GM12878 (cell line): ENCODE results near the gene NXNL1. TPM values are rescaled to one million over a fixed set of nuclear protein-coding genes. Genes with fewer than 3 reads are reported as not detected.

ENCODE experiments used
- IKZF1 ChIP-seq: fragments of 450-650 bp; conservative IDR thresholded peaks from 2 replicates; pipeline ENCODE4 v1.6.1; 2017; ENCODE audit warnings: antibody characterized with exemption, mild to moderate bottlenecking
- LARP7 ChIP-seq: fragments of 450-650 bp; IDR thresholded peaks from 2 replicates; pipeline ENCODE4 v1.6.1; 2017; ENCODE audit warnings: mild to moderate bottlenecking
- PAX5 ChIP-seq: IDR thresholded peaks from 2 replicates; pipeline ENCODE4 v1.6.1; 2011; ENCODE audit warnings: low read depth, low read length, borderline replicate concordance
- RB1 ChIP-seq: fragments of 450-650 bp; formaldehyde crosslinking; IDR thresholded peaks from 2 replicates; pipeline ENCODE4 v1.6.1; 2017; ENCODE audit warnings: mild to moderate bottlenecking, borderline replicate concordance
- RELA ChIP-seq: fragments of 450-650 bp; IDR thresholded peaks from 2 replicates; pipeline ENCODE4 v1.8.0; 2014; ENCODE audit warnings: borderline replicate concordance; ENCODE audit not compliant: partially characterized antibody
- RUNX3 ChIP-seq: IDR thresholded peaks from 2 replicates; pipeline ENCODE4 v1.6.1; 2012; ENCODE audit warnings: low read length, inconsistent platforms
- STAT1 ChIP-seq: fragments of 450-650 bp; conservative IDR thresholded peaks from 2 replicates; pipeline ENCODE4 v1.6.1; 2014; ENCODE audit warnings: antibody characterized with exemption, mild to moderate bottlenecking
- YBX1 ChIP-seq: fragments of 450-650 bp; IDR thresholded peaks from 2 replicates; pipeline ENCODE4 v1.6.1; 2016; ENCODE audit warnings: antibody characterized with exemption
- ZSCAN29 ChIP-seq: fragments of 450-650 bp; IDR thresholded peaks from 2 replicates; pipeline ENCODE4 v1.6.1; 2017; ENCODE audit warnings: mild to moderate bottlenecking, moderate library complexity
- polyA plus RNA-seq, 11 experiments: library from polyadenylated mRNA; depleted of rRNA in 4 of 11; unstranded in 6 of 11; stranded (reverse) in 5 of 11; fragments of >200 nt; fragmentation: Nextera tagmentation in 4 of 11; fragmentation: Illumina TruSeq in 1 of 11; extraction: Ambion mirVana in 4 of 11; extraction: Trizol in 1 of 11; gene quantifications; 1 replicate in 1 of 11; 2 replicates in 10 of 11; pipeline versions ENCODE4 v1.2.1 to v1.2.3, GENCODE V29; 2011 to 2016; ENCODE audit warnings: inconsistent platforms in 2 of 11, missing spikeins in 2 of 11, low read depth in 1 of 11
- total RNA-seq, 4 experiments: library from RNA; depleted of rRNA in 3 of 4; stranded (reverse); fragments of >200 nt in 3 of 4; fragmentation: Illumina TruSeq in 1 of 4; extraction: Trizol in 1 of 4; gene quantifications; 2 replicates each; pipeline versions ENCODE4 v1.2.1 to v1.2.3, GENCODE V29; 2013 to 2021
- TF ChIP-seq, protein P1 (sequence below), 3 experiments: IDR thresholded peaks in 2 of 3; conservative IDR thresholded peaks in 1 of 3; 2 replicates each; pipeline ENCODE4 v1.5.1; 2011; ENCODE audit warnings: low read depth in 3 of 3, low read length in 3 of 3, mild to moderate bottlenecking in 3 of 3, control low read depth in 2 of 3, moderate library complexity in 2 of 3, inconsistent platforms in 1 of 3, mixed read lengths in 1 of 3; ENCODE audit not compliant: control insufficient read depth in 2 of 3, insufficient read depth in 1 of 3; ENCODE audit errors: extremely low read depth in 1 of 3
- TF ChIP-seq, protein P2 (sequence below): fragments of 450-650 bp; IDR thresholded peaks from 2 replicates; pipeline ENCODE4 v1.6.1; 2018; ENCODE audit warnings: mild to moderate bottlenecking, low read depth, moderate library complexity; ENCODE audit not compliant: partially characterized antibody
- TF ChIP-seq, protein P3 (sequence below): IDR thresholded peaks from 2 replicates; pipeline ENCODE4 v1.6.1; 2011; ENCODE audit warnings: low read depth, low read length, improper control_type of control experiment, borderline replicate concordance

NXNL1 gene
- total and polyA plus RNA-seq, 10 of the 15 experiments (the other 5 are each of a cell fraction or from before 2014, with no cell fraction given): not detected

DNA sequence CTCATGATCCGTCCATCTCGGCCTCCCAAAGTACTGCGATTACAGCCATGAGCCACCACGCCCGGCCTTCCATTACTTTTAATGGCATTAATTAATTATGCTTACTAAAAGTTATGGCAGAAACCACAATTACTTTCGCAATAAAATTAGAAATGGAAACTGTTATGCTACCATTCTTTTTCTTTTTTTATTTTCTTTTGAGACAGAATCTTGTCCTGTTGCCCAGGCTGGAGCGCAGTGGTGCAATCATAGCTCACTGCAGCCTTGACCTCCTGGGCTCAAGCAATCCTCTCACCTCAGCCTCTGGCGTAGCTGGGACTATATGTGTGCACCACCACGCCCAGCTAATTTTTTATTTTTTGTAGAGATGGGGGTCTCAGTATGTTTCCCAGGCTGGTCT is 50.7 kb downstream of the NXNL1 start (continued):
- TF ChIP-seq, protein P1, sequence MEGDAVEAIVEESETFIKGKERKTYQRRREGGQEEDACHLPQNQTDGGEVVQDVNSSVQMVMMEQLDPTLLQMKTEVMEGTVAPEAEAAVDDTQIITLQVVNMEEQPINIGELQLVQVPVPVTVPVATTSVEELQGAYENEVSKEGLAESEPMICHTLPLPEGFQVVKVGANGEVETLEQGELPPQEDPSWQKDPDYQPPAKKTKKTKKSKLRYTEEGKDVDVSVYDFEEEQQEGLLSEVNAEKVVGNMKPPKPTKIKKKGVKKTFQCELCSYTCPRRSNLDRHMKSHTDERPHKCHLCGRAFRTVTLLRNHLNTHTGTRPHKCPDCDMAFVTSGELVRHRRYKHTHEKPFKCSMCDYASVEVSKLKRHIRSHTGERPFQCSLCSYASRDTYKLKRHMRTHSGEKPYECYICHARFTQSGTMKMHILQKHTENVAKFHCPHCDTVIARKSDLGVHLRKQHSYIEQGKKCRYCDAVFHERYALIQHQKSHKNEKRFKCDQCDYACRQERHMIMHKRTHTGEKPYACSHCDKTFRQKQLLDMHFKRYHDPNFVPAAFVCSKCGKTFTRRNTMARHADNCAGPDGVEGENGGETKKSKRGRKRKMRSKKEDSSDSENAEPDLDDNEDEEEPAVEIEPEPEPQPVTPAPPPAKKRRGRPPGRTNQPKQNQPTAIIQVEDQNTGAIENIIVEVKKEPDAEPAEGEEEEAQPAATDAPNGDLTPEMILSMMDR (IDR thresholded peaks at IDR 0.05 in 2 of 3, conservative IDR thresholded peaks at IDR 0.05 in 1 of 3; ENCODE audit: control insufficient read depth in 2 of 3, extremely low read depth in 1 of 3, insufficient read depth in 1 of 3, low read depth in 3 of 3, low read length in 3 of 3): no peak
- TF ChIP-seq ZSCAN29 (no peak), RUNX3 (no peak), LARP7 (no peak), RB1 (no peak), IKZF1 (no peak), YBX1 (no peak), STAT1 (no peak), RELA (no peak), PAX5 (no peak)
- TF ChIP-seq, protein P2, sequence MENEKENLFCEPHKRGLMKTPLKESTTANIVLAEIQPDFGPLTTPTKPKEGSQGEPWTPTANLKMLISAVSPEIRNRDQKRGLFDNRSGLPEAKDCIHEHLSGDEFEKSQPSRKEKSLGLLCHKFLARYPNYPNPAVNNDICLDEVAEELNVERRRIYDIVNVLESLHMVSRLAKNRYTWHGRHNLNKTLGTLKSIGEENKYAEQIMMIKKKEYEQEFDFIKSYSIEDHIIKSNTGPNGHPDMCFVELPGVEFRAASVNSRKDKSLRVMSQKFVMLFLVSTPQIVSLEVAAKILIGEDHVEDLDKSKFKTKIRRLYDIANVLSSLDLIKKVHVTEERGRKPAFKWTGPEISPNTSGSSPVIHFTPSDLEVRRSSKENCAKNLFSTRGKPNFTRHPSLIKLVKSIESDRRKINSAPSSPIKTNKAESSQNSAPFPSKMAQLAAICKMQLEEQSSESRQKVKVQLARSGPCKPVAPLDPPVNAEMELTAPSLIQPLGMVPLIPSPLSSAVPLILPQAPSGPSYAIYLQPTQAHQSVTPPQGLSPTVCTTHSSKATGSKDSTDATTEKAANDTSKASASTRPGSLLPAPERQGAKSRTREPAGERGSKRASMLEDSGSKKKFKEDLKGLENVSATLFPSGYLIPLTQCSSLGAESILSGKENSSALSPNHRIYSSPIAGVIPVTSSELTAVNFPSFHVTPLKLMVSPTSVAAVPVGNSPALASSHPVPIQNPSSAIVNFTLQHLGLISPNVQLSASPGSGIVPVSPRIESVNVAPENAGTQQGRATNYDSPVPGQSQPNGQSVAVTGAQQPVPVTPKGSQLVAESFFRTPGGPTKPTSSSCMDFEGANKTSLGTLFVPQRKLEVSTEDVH: no peak
- TF ChIP-seq, protein P3, sequence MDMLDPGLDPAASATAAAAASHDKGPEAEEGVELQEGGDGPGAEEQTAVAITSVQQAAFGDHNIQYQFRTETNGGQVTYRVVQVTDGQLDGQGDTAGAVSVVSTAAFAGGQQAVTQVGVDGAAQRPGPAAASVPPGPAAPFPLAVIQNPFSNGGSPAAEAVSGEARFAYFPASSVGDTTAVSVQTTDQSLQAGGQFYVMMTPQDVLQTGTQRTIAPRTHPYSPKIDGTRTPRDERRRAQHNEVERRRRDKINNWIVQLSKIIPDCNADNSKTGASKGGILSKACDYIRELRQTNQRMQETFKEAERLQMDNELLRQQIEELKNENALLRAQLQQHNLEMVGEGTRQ: no peak
